Left lung (tissue), 14 donors: Measurements from ENCODE around the gene FGF2. TPM values are rescaled to one million over a fixed set of nuclear protein-coding genes. Genes with fewer than 3 reads are reported as not detected.
A peak's percentile ranks its signal among the peaks of the same experiment; 100 is the strongest.

ENCODE experiments used
- ATAC-seq: fragments of 200-7000 bp; cut with Tn5 transposase; one replicate; pipeline ENCODE4 v1.9.1; 2020; ENCODE audit warnings: moderate library complexity
- DNase-seq, 4 donors: peaks; one replicate each; pipeline ENCODE4 v3.0.0-alpha.2; 2013 to 2020
- H3K27ac ChIP-seq, 2 donors: fragments of 200-600 bp; sonication (generic) in 1 of 2; one replicate each; pipeline versions ENCODE4 v1.5.0 to v1.8.0; 2020 to 2021
- H3K27me3 ChIP-seq, 2 donors: fragments of 200-600 bp; sonication (generic) in 1 of 2; one replicate each; pipeline versions ENCODE4 v1.5.0 to v1.8.0; 2020 to 2021
- H3K36me3 ChIP-seq, 2 donors: fragments of 200-600 bp; sonication (generic) in 1 of 2; one replicate each; pipeline versions ENCODE4 v1.5.0 to v1.8.0; 2020 to 2021
- H3K4me1 ChIP-seq, 2 donors: fragments of 200-600 bp; one replicate each; pipeline ENCODE4 v1.8.0; 2021
- H3K4me3 ChIP-seq, 2 donors: fragments of 200-600 bp; sonication (generic) in 1 of 2; one replicate each; pipeline versions ENCODE4 v1.5.0 to v1.8.0; 2020 to 2021; ENCODE audit warnings: mild to moderate bottlenecking in 1 of 2
- H3K9me3 ChIP-seq, 2 donors: fragments of 200-600 bp; sonication (generic) in 1 of 2; one replicate each; pipeline versions ENCODE4 v1.5.0 to v1.8.0; 2020 to 2021
- intact Hi-C, 2 donors: fragments of 100-400 bp; cut with DNase I; formaldehyde crosslinking; loops; one replicate each; pipeline versions ENCODE4 v1.11.2 to v1.14.2; 2022
- long read RNA-seq, 12 donors: library from polyadenylated mRNA in 2 of 12; unstranded in 2 of 12; transcript quantifications; one replicate each; pipeline ENCODE4 v2.0.0 and lab custom pipeline, GENCODE V29; 2019 to 2026
- polyA plus RNA-seq, 6 donors: library from polyadenylated mRNA; unstranded; fragments of 120-200 nt; gene quantifications; one replicate each; pipeline ENCODE4 v1.2.1, GENCODE V29; 2013; ENCODE audit not compliant: insufficient read length in 6 of 6
- total RNA-seq, 2 donors: library from RNA; stranded (reverse); fragmentation: NEBNext Ultra II Directional; extraction: Animal tissue kit (Norgen Biotek cat#: 25700); gene quantifications; one replicate each; pipeline ENCODE4 v1.2.1, GENCODE V29; 2021
- TF ChIP-seq, protein P1 (sequence below), 2 donors: fragments of 200-600 bp; sonication (generic) in 1 of 2; IDR thresholded peaks; one replicate each; pipeline versions ENCODE4 v1.5.0 to v1.8.0; 2021; ENCODE audit warnings: antibody characterized with exemption in 2 of 2
- donor health status: DM: no; HTN: yes; CAD: no.
- donor health status: DM: no; HTN: no; CAD: no.

The FGF2 gene
- total RNA-seq = 10 to 100 TPM in 1 of 2 donors, 1 to 10 TPM in 1; 6.5 to 14.7 TPM
- polyA plus RNA-seq = 1 to 10 TPM; 6.5 to 8.4 (median 7.2) TPM
- long read RNA-seq, donor 1, full-length matches to known transcripts = 5 of 20 reads
- long read RNA-seq, donor 1, partial matches to known transcripts = 8 of 20 reads
- long read RNA-seq, donor 1, other reads (novel, unspliced or antisense) = 7 of 20 reads
- long read RNA-seq, donor 2, full-length matches to known transcripts = 2 of 2 reads
- long read RNA-seq, donor 2, partial matches to known transcripts = 0 of 2 reads
- long read RNA-seq, donor 2, other reads (novel, unspliced or antisense) = 0 of 2 reads
- long read RNA-seq, donor 3, full-length matches to known transcripts = 3 of 11 reads
- long read RNA-seq, donor 3, partial matches to known transcripts = 0 of 11 reads
- long read RNA-seq, donor 3, other reads (novel, unspliced or antisense) = 8 of 11 reads
- long read RNA-seq, donor 4 = 0 reads
- long read RNA-seq, donor 5, partial matches to known transcripts = 11 of 16 reads
- long read RNA-seq, donor 5, other reads (novel, unspliced or antisense) = 5 of 16 reads
- long read RNA-seq, donor 6, full-length matches to known transcripts = 6 of 37 reads
- long read RNA-seq, donor 6, partial matches to known transcripts = 19 of 37 reads
- long read RNA-seq, donor 6, other reads (novel, unspliced or antisense) = 12 of 37 reads
- long read RNA-seq, donor 7, full-length matches to known transcripts = 2 of 2 reads
- long read RNA-seq, donor 7, partial matches to known transcripts = 0 of 2 reads
- long read RNA-seq, donor 7, other reads (novel, unspliced or antisense) = 0 of 2 reads
- long read RNA-seq, donor 8, full-length matches to known transcripts = 1 of 1 reads
- long read RNA-seq, donor 8, partial matches to known transcripts = 0 of 1 reads
- long read RNA-seq, donor 8, other reads (novel, unspliced or antisense) = 0 of 1 reads
- long read RNA-seq, donor 9 = 0 reads
- long read RNA-seq, donor 10 = 0 reads
- long read RNA-seq, donor 11, full-length matches to known transcripts = 7 of 37 reads
- long read RNA-seq, donor 11, partial matches to known transcripts = 30 of 37 reads
- long read RNA-seq, donor 11, other reads (novel, unspliced or antisense) = 0 of 37 reads
- long read RNA-seq, donor 12, full-length matches to known transcripts = 1 of 21 reads
- long read RNA-seq, donor 12, partial matches to known transcripts = 9 of 21 reads
- long read RNA-seq, donor 12, other reads (novel, unspliced or antisense) = 11 of 21 reads

DNA sequence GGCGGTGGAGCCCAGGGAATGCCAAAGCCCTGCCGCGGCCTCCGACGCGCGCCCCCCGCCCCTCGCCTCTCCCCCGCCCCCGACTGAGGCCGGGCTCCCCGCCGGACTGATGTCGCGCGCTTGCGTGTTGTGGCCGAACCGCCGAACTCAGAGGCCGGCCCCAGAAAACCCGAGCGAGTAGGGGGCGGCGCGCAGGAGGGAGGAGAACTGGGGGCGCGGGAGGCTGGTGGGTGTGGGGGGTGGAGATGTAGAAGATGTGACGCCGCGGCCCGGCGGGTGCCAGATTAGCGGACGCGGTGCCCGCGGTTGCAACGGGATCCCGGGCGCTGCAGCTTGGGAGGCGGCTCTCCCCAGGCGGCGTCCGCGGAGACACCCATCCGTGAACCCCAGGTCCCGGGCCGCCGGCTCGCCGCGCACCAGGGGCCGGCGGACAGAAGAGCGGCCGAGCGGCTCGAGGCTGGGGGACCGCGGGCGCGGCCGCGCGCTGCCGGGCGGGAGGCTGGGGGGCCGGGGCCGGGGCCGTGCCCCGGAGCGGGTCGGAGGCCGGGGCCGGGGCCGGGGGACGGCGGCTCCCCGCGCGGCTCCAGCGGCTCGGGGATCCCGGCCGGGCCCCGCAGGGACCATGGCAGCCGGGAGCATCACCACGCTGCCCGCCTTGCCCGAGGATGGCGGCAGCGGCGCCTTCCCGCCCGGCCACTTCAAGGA is at the start of gene FGF2:
TSS of gene FGF2 (plus strand) at position 279 of the 705 bp plus-strand sequence. CDS start at position 623, 344 bp downstream.
- H3K27ac ChIP-seq = peak within 1 kb of the TSS; percentile 72
- H3K27me3 ChIP-seq = peaks cover 25 to 86% of the 10 kb centered on the region in 2 donors
- peak; percentile 55 to 89 (median 80) for DNase-seq
- no peaks in the 10 kb centered on the region for H3K9me3 ChIP-seq
- H3K4me1 ChIP-seq = peaks cover 0 to 17% of the 10 kb centered on the region in 2 donors
- no peaks in the 10 kb centered on the region for H3K36me3 ChIP-seq
- intact Hi-C loops = no loop called here
- TF ChIP-seq, protein P1, sequence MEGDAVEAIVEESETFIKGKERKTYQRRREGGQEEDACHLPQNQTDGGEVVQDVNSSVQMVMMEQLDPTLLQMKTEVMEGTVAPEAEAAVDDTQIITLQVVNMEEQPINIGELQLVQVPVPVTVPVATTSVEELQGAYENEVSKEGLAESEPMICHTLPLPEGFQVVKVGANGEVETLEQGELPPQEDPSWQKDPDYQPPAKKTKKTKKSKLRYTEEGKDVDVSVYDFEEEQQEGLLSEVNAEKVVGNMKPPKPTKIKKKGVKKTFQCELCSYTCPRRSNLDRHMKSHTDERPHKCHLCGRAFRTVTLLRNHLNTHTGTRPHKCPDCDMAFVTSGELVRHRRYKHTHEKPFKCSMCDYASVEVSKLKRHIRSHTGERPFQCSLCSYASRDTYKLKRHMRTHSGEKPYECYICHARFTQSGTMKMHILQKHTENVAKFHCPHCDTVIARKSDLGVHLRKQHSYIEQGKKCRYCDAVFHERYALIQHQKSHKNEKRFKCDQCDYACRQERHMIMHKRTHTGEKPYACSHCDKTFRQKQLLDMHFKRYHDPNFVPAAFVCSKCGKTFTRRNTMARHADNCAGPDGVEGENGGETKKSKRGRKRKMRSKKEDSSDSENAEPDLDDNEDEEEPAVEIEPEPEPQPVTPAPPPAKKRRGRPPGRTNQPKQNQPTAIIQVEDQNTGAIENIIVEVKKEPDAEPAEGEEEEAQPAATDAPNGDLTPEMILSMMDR (IDR thresholded peaks at IDR 0.05) = no peak
- peak within 1 kb of the TSS; percentile 49 to 52 for H3K4me3 ChIP-seq
- peak; percentile 71 for ATAC-seq

DNA sequence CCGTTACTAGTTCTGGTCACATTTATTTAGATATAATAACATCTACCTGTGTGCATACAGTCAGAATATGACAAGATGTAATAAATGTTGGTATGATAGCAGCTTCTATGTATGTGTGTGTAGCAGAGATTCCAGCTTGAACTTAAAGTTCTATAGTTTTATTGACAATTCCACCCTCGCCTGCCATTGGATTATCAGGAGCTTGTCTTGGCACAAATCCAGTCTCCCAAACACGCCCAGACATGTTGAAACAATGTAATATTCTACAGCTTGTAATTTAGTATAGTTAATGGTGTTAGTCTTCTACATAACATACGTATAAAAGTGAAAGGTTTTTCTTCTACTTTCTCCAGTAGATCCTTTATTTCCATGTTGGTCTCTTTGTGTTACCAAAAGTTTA is 49.7 kb upstream of the FGF2 start:
- Histone ChIP-seq H3K9me3 (no peaks in the 10 kb centered on the region), H3K27ac (no peak overlapping the region), H3K4me3 (no peak overlapping the region), H3K27me3 (no peaks in the 10 kb centered on the region), H3K36me3 (no peaks in the 10 kb centered on the region), H3K4me1 (no peaks in the 10 kb centered on the region)
- DNase-seq = no peak
- TF ChIP-seq, protein P1 (IDR thresholded peaks at IDR 0.05) = no peak
- no peak for ATAC-seq
- intact Hi-C loops = no loop called here

DNA sequence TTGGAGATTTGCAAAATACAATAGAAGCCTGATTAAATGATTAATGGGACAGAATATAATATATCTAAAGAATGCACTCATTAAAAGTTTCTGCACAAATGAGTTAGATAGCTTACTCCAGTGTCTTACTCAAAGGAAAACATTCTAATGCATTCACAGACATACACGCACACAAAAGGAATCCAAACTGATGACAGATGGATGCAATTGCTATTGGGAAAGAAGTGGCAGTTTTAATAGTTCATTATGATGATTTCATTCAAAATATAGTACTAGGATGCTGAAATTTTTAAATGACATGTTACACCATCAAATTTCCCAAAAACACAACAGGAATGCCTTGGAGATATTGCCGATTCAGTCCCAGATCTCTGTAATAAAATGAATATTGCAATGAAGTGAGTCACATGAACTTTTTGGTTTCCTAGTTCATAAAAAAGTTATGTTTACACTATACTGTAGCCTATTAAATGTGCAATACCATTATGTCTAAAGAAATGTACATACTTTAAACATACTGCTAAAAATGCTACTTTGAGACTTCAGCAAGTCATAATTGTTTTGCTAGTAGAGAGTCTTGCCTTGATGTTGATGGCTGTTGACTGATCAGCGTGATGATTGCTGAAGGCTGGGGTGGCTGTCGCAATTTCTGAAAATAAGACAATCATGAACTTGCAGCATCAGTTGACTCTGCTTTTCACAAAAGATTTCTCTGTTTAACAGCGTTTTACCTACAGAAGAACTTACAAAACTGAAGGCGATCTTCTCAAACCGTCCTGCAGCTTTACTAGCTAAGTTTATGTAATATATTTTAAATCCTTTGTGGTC is 48.6 kb upstream of the FGF2 start:
- Histone ChIP-seq H3K4me3 (no peak overlapping the region), H3K4me1 (no peaks in the 10 kb centered on the region), H3K27me3 (no peaks in the 10 kb centered on the region), H3K27ac (no peak overlapping the region), H3K9me3 (no peaks in the 10 kb centered on the region), H3K36me3 (no peaks in the 10 kb centered on the region)
- ATAC-seq (no peak), DNase-seq (peak in 1 of 4 donors; percentile 5)
- TF ChIP-seq, protein P1 (IDR thresholded peaks at IDR 0.05) = no peak
- intact Hi-C loops = no loop called here

DNA sequence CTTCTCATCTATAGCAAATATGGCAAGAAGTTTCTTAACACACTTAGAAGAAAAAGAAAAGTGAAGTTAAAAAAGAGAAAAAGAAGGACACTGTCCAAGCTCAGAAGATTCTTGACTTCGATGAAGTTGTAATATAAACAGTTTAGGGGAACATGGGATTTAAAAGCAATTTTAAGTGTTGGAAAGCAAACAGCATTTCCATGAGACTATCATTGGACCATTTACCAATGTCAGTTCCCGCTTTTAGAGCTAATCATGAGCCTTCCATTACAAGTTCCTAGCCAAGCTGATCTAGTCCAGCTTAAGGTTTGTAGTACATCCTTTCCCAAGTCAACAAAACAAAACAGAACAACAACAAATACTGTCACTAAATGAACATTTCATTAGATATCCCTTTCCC is 45.1 kb upstream of the FGF2 start:
- TF ChIP-seq, protein P1 (IDR thresholded peaks at IDR 0.05) = no peak
- Histone ChIP-seq H3K4me3 (no peak overlapping the region), H3K9me3 (no peaks in the 10 kb centered on the region), H3K27me3 (no peaks in the 10 kb centered on the region), H3K4me1 (peaks cover 0 to 5% of the 10 kb centered on the region in 2 donors), H3K27ac (no peak overlapping the region), H3K36me3 (no peaks in the 10 kb centered on the region)
- ATAC-seq (no peak), DNase-seq (no peak)
- intact Hi-C loops = no loop called here
